BJ (cell line): ENCODE measurements around the gene EGFR. TPM values are rescaled to one million over a fixed set of nuclear protein-coding genes. Genes with fewer than 3 reads are reported as not detected.

Experiments
- CTCF ChIA-PET: fragments of 350-600 bp; formaldehyde crosslinking; extraction: SDS; loops from one replicate; lab custom pipeline; 2021; ENCODE audit warnings: antibody characterized with exemption, inconsistent platforms; lab: Yijun Ruan, JAX
- POLR2A ChIA-PET: fragments of 300-600 bp; sonication (Branson Sonifier 250); formaldehyde crosslinking; extraction: SDS; loops from one replicate; lab custom pipeline; 2021; ENCODE audit warnings: antibody characterized with exemption; lab: Charles Lee
- DNase-seq: peaks from one replicate; pipeline ENCODE4 v3.0.0-alpha.2; 2011; ENCODE audit warnings: low read depth
- H3K27me3 ChIP-seq: 2 replicates; pipeline ENCODE4 v1.6.0; 2011; ENCODE audit warnings: low read length; ENCODE audit not compliant: control insufficient read depth, insufficient read depth
- H3K36me3 ChIP-seq: 2 replicates; pipeline ENCODE4 v1.5.1; 2011; ENCODE audit warnings: low read length; ENCODE audit not compliant: control insufficient read depth, insufficient read depth
- H3K4me3 ChIP-seq: 2 replicates; pipeline ENCODE4 v1.5.1; 2011; ENCODE audit warnings: low read depth, mild to moderate bottlenecking, control low read depth, low read length
- CTCF ChIP-seq: IDR thresholded peaks from 2 replicates; pipeline ENCODE4 v1.5.1; 2011; ENCODE audit warnings: low read depth, mild to moderate bottlenecking, control low read depth, inconsistent platforms, low read length, moderate library complexity; ENCODE audit not compliant: insufficient read depth
- polyA plus RNA-seq: library from polyadenylated mRNA; depleted of rRNA; stranded (reverse); fragments of >200 nt; gene quantifications from 2 replicates; pipeline ENCODE4 v1.2.3, GENCODE V29; 2011

Gene EGFR
- polyA plus RNA-seq, 1 experiment = 34.0 TPM

- CTCF ChIA-PET = no interaction called here
- DNase-seq = no peak
- Histone ChIP-seq H3K4me3 (no peak overlapping the region), H3K36me3 (peaks cover 8% of the 10 kb centered on the region), H3K27me3 (no peaks in the 10 kb centered on the region)
- TF ChIP-seq CTCF = no peak
- POLR2A ChIA-PET = no interaction called here
These were observed 171.8 kb downstream of the EGFR start for GRCh38 chr7:55190511-55191160.

- Histone ChIP-seq H3K27me3 (no peaks in the 10 kb centered on the region), H3K36me3 (peaks cover 8% of the 10 kb centered on the region), H3K4me3 (no peak overlapping the region)
- ChIA-PET CTCF (no interaction called here), POLR2A (no interaction called here)
- no peak for DNase-seq
- TF ChIP-seq CTCF = no peak
These were observed 172.5 kb downstream of the EGFR start for GRCh38 chr7:55191161-55191925.

GRCh38 chr7:55191926-55192692 lies 173.3 kb downstream of the EGFR start:
- Histone ChIP-seq H3K36me3 (peaks cover 8% of the 10 kb centered on the region), H3K4me3 (no peak overlapping the region), H3K27me3 (no peaks in the 10 kb centered on the region)
- POLR2A ChIA-PET = no interaction called here
- DNase-seq = no peak
- TF ChIP-seq CTCF = 0 out of 2 replicates have a peak, but pooled peaks have one; percentile 5
- CTCF ChIA-PET = interaction anchor here (1.2 to 1.3 kb wide), 2 partner anchors 21 to 62 kb away, joined by 5 to 7 read pairs; no protein-coding TSS in a partner anchor

GRCh38 chr7:55192723-55193122 lies 173.9 kb downstream of the EGFR start:
- Histone ChIP-seq H3K4me3 (no peak overlapping the region), H3K36me3 (peaks cover 5% of the 10 kb centered on the region), H3K27me3 (no peaks in the 10 kb centered on the region)
- peak; percentile 74 for DNase-seq
- POLR2A ChIA-PET = no interaction called here
- no peak for TF ChIP-seq CTCF
- CTCF ChIA-PET = interaction anchor here (0.5 to 1.3 kb wide), 4 partner anchors 10 to 173 kb away, joined by 3 to 7 read pairs (median 4); no protein-coding TSS in a partner anchor
